Measurements from ENCODE around the gene ACTR2.

- TF ChIP-seq, protein P1, sequence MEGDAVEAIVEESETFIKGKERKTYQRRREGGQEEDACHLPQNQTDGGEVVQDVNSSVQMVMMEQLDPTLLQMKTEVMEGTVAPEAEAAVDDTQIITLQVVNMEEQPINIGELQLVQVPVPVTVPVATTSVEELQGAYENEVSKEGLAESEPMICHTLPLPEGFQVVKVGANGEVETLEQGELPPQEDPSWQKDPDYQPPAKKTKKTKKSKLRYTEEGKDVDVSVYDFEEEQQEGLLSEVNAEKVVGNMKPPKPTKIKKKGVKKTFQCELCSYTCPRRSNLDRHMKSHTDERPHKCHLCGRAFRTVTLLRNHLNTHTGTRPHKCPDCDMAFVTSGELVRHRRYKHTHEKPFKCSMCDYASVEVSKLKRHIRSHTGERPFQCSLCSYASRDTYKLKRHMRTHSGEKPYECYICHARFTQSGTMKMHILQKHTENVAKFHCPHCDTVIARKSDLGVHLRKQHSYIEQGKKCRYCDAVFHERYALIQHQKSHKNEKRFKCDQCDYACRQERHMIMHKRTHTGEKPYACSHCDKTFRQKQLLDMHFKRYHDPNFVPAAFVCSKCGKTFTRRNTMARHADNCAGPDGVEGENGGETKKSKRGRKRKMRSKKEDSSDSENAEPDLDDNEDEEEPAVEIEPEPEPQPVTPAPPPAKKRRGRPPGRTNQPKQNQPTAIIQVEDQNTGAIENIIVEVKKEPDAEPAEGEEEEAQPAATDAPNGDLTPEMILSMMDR (IDR thresholded peaks at IDR 0.05 in 4 of 5, conservative IDR thresholded peaks at IDR 0.05 in 1 of 5) = no peak
- no peak for TF ChIP-seq POLR2A (IDR thresholded peaks at IDR 0.05)
Measured at GRCh38 chr2:65311049-65311448, 83.4 kb downstream of the ACTR2 start.

All from gastrocnemius medialis (tissue), 4 donors.